HCT116 (cell line): ENCODE data around the gene HHAT. TPM values are rescaled to one million over a fixed set of nuclear protein-coding genes. Genes with fewer than 3 reads are reported as not detected.

Experiments
- ATAC-seq: fragments of 200-7000 bp; cut with Tn5 transposase; 2 replicates; pipeline ENCODE4 v1.9.1; 2020; ENCODE audit warnings: mild to moderate bottlenecking, moderate library complexity
- BruUV-seq: library from RNA; stranded (reverse); fragments of 400-500 nt; replicated peaks from 2 replicates; lab custom pipeline; 2021; lab: Mats Ljungman, UMichigan
- CTCF ChIA-PET: fragments of 300-600 bp; sonication (Branson Sonifier 250); formaldehyde crosslinking; loops from one replicate; lab custom pipeline; 2021; ENCODE audit warnings: antibody characterized with exemption; lab: Charles Lee
- POLR2A ChIA-PET: fragments of 300-600, 350-600 bp; sonication (Branson Sonifier 250); formaldehyde crosslinking; loops from one replicate; lab custom pipeline; 2021; ENCODE audit warnings: antibody characterized with exemption; lab: Charles Lee
- RAD21 ChIA-PET, 2 experiments: fragments of 300-600 bp; sonication (Branson Sonifier 250); formaldehyde crosslinking; loops; one replicate each; lab custom pipeline; 2023; ENCODE audit warnings: low total read pairs in 2 of 2; ENCODE audit not compliant: uncharacterized antibody in 2 of 2, unreplicated experiment in 2 of 2, low non-redundant PET in 1 of 2; lab: Charles Lee
- DNase-seq: peaks from one replicate; pipeline ENCODE4 v3.0.0-alpha.2; 2010; ENCODE audit warnings: low read depth, low spot score
- H2AFZ ChIP-seq: fragments of 200-600 bp; shearing (Covaris generic), sonication (generic); 2 replicates; pipeline ENCODE4 v1.6.1; 2017; ENCODE audit warnings: low read depth, mixed run types, mixed read lengths, antibody characterized with exemption, low read length; ENCODE audit not compliant: poor library complexity, severe bottlenecking
- H3K27ac ChIP-seq: 2 replicates; pipeline ENCODE4 v1.5.1; 2012; ENCODE audit warnings: low read depth, low read length
- H3K27me3 ChIP-seq: fragments of 200-600 bp; sonication (generic); 2 replicates; pipeline ENCODE4 v1.6.1; 2016; ENCODE audit warnings: mixed run types, low read length, mixed read lengths; ENCODE audit not compliant: insufficient read depth
- H3K36me3 ChIP-seq, 2 experiments: fragments of 200-500 bp in 1 of 2; fragments of 200-600 bp in 1 of 2; sonication (Bioruptor generic) in 1 of 2; sonication (generic) in 1 of 2; 2 replicates each; pipeline versions ENCODE4 v1.5.1 to v1.6.1; 2014 to 2016; ENCODE audit warnings: low read length in 2 of 2, inconsistent platforms in 1 of 2, mixed read lengths in 1 of 2, mixed run types in 1 of 2; ENCODE audit not compliant: insufficient read depth in 2 of 2, control insufficient read depth in 1 of 2
- H3K4me1 ChIP-seq, 2 experiments: fragments of 200-600 bp in 1 of 2; sonication (generic) in 1 of 2; 2 replicates each; pipeline versions ENCODE4 v1.5.1 to v1.6.1; 2012 to 2017; ENCODE audit warnings: low read length in 2 of 2, inconsistent platforms in 1 of 2, mild to moderate bottlenecking in 1 of 2, mixed read lengths in 1 of 2, mixed run types in 1 of 2, moderate library complexity in 1 of 2; ENCODE audit not compliant: insufficient read depth in 2 of 2, control insufficient read depth in 1 of 2
- H3K4me2 ChIP-seq: fragments of 200-600 bp; sonication (generic); 2 replicates; pipeline ENCODE4 v1.6.1; 2017; ENCODE audit warnings: mixed run types, low read length, mixed read lengths
- H3K4me3 ChIP-seq, 2 experiments: fragments of 200-600 bp in 1 of 2; sonication (generic) in 1 of 2; replicated peaks in 1 of 2; 2 replicates each; pipeline ENCODE4 v1.5.1; 2011 to 2016; ENCODE audit warnings: low read length in 2 of 2, control low read depth in 1 of 2, low read depth in 1 of 2, mild to moderate bottlenecking in 1 of 2, mixed read lengths in 1 of 2, mixed run types in 1 of 2
- H3K79me2 ChIP-seq: fragments of 200-600 bp; sonication (generic); 2 replicates; pipeline ENCODE4 v1.6.1; 2017; ENCODE audit warnings: mild to moderate bottlenecking, mixed run types, low read length, moderate library complexity, mixed read lengths; ENCODE audit not compliant: insufficient read depth
- H3K9ac ChIP-seq: fragments of 200-600 bp; sonication (generic); 2 replicates; pipeline ENCODE4 v1.6.1; 2016; ENCODE audit warnings: low read length, mixed read lengths
- H3K9me2 ChIP-seq: fragments of 200-600 bp; sonication (generic), shearing (Covaris generic); 2 replicates; pipeline ENCODE4 v1.6.1; 2017; ENCODE audit warnings: mixed run types, mild to moderate bottlenecking, moderate library complexity; ENCODE audit not compliant: insufficient read depth
- H3K9me3 ChIP-seq, 2 experiments: fragments of 200-500 bp in 1 of 2; fragments of 200-600 bp in 1 of 2; sonication (Bioruptor generic) in 1 of 2; sonication (generic) in 1 of 2; 2 replicates each; pipeline ENCODE4 v1.6.1; 2014 to 2017; ENCODE audit warnings: low read length in 2 of 2, mixed read lengths in 2 of 2, inconsistent platforms in 1 of 2, low read depth in 1 of 2, mild to moderate bottlenecking in 1 of 2, mixed run types in 1 of 2, moderate library complexity in 1 of 2; ENCODE audit not compliant: control insufficient read depth in 1 of 2, insufficient read depth in 1 of 2
- H4K20me1 ChIP-seq: fragments of 200-600 bp; sonication (generic), shearing (Covaris generic); 2 replicates; pipeline ENCODE4 v1.6.1; 2017; ENCODE audit warnings: mixed run types, mild to moderate bottlenecking, moderate library complexity; ENCODE audit not compliant: insufficient read depth
- CBX3 ChIP-seq: IDR thresholded peaks from 2 replicates; pipeline ENCODE4 v1.6.1; 2012; ENCODE audit warnings: low read depth
- EGR1 ChIP-seq: IDR thresholded peaks from 2 replicates; pipeline ENCODE4 v1.6.1; 2012; ENCODE audit warnings: low read depth
- ELF1 ChIP-seq: IDR thresholded peaks from 2 replicates; pipeline ENCODE4 v1.6.1; 2012; ENCODE audit warnings: low read depth, borderline replicate concordance
- EZH2phosphoT487 ChIP-seq: fragments of 200-600 bp; IDR thresholded peaks from 2 replicates; pipeline ENCODE4 v1.6.1; 2018; ENCODE audit warnings: antibody characterized with exemption, borderline replicate concordance
- FOSL1 ChIP-seq: IDR thresholded peaks from 2 replicates; pipeline ENCODE4 v1.6.1; 2012; ENCODE audit warnings: low read depth
- POLR2A ChIP-seq: IDR thresholded peaks from 2 replicates; pipeline ENCODE4 v1.7.0; 2011; ENCODE audit warnings: borderline replicate concordance; ENCODE audit not compliant: insufficient read depth, insufficient read length; ENCODE audit errors: extremely low read depth
- POLR2AphosphoS5 ChIP-seq: IDR thresholded peaks from 2 replicates; pipeline ENCODE4 v1.6.1; 2011; ENCODE audit warnings: mild to moderate bottlenecking, low read depth, low read length, moderate library complexity
- SIN3A ChIP-seq: IDR thresholded peaks from 2 replicates; pipeline ENCODE4 v1.6.1; 2012; ENCODE audit warnings: low read depth
- SP1 ChIP-seq: IDR thresholded peaks from 2 replicates; pipeline ENCODE4 v1.6.1; 2012; ENCODE audit warnings: low read depth
- SRF ChIP-seq: IDR thresholded peaks from 2 replicates; pipeline ENCODE4 v1.6.1; 2012; ENCODE audit warnings: low read depth
- TCF7L2 ChIP-seq: IDR thresholded peaks from 2 replicates; pipeline ENCODE4 v1.7.0; 2011; ENCODE audit warnings: borderline replicate concordance, inconsistent platforms; ENCODE audit not compliant: insufficient read depth, insufficient read length; ENCODE audit errors: extremely low read depth
- YY1 ChIP-seq: IDR thresholded peaks from 2 replicates; pipeline ENCODE4 v1.6.1; 2011; ENCODE audit warnings: low read length, low read depth, moderate library complexity, mild to moderate bottlenecking; ENCODE audit not compliant: insufficient replicate concordance; ENCODE audit errors: extremely low read depth
- ZFX ChIP-seq: fragments of 450-650 bp; IDR thresholded peaks from 2 replicates; pipeline ENCODE4 v1.6.1; 2017
- ZNF274 ChIP-seq: fragments of 200-500 bp; sonication (Bioruptor generic); IDR thresholded peaks from 2 replicates; pipeline ENCODE4 v1.6.1; 2014; ENCODE audit warnings: mild to moderate bottlenecking, low read depth, low read length, inconsistent platforms
- intact Hi-C: fragments of 100-400 bp; cut with micrococcal nuclease; formaldehyde crosslinking; loops from 2 replicates; pipeline ENCODE4 v1.10.0; 2022
- total RNA-seq: library from RNA; stranded (reverse); gene quantifications from one replicate; pipeline ENCODE4 v1.2.1, GENCODE V29; 2021; ENCODE audit not compliant: unreplicated experiment
- TF ChIP-seq, protein P1 (sequence below), 3 experiments: fragments of 200-600 bp in 1 of 3; sonication (generic) in 1 of 3; IDR thresholded peaks in 2 of 3; conservative IDR thresholded peaks in 1 of 3; 2 replicates each; pipeline ENCODE4 v1.5.1; 2012 to 2017; ENCODE audit warnings: low read depth in 2 of 3, low read length in 2 of 3, antibody characterized with exemption in 1 of 3, borderline replicate concordance in 1 of 3, control low read depth in 1 of 3, mild to moderate bottlenecking in 1 of 3, mixed read lengths in 1 of 3, mixed run types in 1 of 3, moderate library complexity in 1 of 3; ENCODE audit not compliant: insufficient read depth in 1 of 3
- TF ChIP-seq, protein P2 (sequence below): IDR thresholded peaks from 2 replicates; pipeline ENCODE4 v1.6.1; 2012
- TF ChIP-seq, protein P3 (sequence below): IDR thresholded peaks from 2 replicates; pipeline ENCODE4 v1.6.1; 2011; ENCODE audit warnings: mild to moderate bottlenecking, low read length, moderate library complexity; ENCODE audit not compliant: insufficient replicate concordance; ENCODE audit errors: extremely low read depth

The HHAT gene
- total RNA-seq, 1 experiment from 2014 or later = 2.7 TPM

DNA sequence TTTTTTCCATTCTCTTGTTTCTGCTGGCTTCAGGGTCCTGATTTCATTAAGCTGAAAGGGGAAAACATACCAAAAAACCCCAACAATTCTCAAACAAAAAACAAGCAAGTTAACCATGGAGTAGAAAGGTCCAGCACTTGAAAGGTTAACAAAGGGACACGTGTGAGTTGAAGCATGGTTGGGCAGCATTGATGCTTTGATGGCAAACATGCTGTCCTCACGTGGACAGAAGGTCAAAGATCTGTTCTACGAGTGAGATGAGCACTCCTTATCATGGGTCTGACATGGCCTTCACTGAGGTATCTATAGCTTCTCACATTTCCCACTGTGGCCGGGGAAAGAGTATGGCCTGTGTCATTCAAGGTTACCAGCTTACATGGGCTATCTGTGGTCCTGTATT is 394.9 kb downstream of the HHAT start:
- RAD21 ChIA-PET = no interaction called here
- no peaks in the 10 kb centered on the region; the same call in 1 of the 2 replicates for H4K20me1 ChIP-seq
- no peaks in the 10 kb centered on the region for H3K9me2 ChIP-seq
- intact Hi-C loops = no loop called here
- H3K4me2 ChIP-seq = no peak overlapping the region
- BruUV-seq = no TSS peak
- H3K79me2 ChIP-seq = no peaks in the 10 kb centered on the region
- DNase-seq (no peak), ATAC-seq (no peak)
- no peak overlapping the region for H3K27ac ChIP-seq
- no peaks in the 10 kb centered on the region for H3K9me3 ChIP-seq
- no peaks in the 10 kb centered on the region for H3K4me1 ChIP-seq
- POLR2A ChIA-PET = no interaction called here
- H3K27me3 ChIP-seq = no peaks in the 10 kb centered on the region
- H2AFZ ChIP-seq = no peak overlapping the region
- CTCF ChIA-PET = no interaction called here
- no peak overlapping the region for H3K9ac ChIP-seq
- no peak overlapping the region for H3K4me3 ChIP-seq
- TF ChIP-seq SRF (no peak), CBX3 (no peak), TCF7L2 (no peak), ZNF274 (no peak), SP1 (no peak), ELF1 (no peak), SIN3A (no peak), POLR2A (no peak), FOSL1 (no peak), EZH2phosphoT487 (no peak), POLR2AphosphoS5 (no peak), ZFX (no peak), EGR1 (no peak), YY1 (no peak)
- TF ChIP-seq, protein P1, sequence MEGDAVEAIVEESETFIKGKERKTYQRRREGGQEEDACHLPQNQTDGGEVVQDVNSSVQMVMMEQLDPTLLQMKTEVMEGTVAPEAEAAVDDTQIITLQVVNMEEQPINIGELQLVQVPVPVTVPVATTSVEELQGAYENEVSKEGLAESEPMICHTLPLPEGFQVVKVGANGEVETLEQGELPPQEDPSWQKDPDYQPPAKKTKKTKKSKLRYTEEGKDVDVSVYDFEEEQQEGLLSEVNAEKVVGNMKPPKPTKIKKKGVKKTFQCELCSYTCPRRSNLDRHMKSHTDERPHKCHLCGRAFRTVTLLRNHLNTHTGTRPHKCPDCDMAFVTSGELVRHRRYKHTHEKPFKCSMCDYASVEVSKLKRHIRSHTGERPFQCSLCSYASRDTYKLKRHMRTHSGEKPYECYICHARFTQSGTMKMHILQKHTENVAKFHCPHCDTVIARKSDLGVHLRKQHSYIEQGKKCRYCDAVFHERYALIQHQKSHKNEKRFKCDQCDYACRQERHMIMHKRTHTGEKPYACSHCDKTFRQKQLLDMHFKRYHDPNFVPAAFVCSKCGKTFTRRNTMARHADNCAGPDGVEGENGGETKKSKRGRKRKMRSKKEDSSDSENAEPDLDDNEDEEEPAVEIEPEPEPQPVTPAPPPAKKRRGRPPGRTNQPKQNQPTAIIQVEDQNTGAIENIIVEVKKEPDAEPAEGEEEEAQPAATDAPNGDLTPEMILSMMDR (IDR thresholded peaks at IDR 0.05 in 2 of 3, conservative IDR thresholded peaks at IDR 0.05 in 1 of 3; ENCODE audit: borderline replicate concordance in 1 of 3, insufficient read depth in 1 of 3, low read depth in 2 of 3, low read length in 2 of 3) = no peak
- TF ChIP-seq, protein P2, sequence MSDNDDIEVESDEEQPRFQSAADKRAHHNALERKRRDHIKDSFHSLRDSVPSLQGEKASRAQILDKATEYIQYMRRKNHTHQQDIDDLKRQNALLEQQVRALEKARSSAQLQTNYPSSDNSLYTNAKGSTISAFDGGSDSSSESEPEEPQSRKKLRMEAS = no peak
- TF ChIP-seq, protein P3, sequence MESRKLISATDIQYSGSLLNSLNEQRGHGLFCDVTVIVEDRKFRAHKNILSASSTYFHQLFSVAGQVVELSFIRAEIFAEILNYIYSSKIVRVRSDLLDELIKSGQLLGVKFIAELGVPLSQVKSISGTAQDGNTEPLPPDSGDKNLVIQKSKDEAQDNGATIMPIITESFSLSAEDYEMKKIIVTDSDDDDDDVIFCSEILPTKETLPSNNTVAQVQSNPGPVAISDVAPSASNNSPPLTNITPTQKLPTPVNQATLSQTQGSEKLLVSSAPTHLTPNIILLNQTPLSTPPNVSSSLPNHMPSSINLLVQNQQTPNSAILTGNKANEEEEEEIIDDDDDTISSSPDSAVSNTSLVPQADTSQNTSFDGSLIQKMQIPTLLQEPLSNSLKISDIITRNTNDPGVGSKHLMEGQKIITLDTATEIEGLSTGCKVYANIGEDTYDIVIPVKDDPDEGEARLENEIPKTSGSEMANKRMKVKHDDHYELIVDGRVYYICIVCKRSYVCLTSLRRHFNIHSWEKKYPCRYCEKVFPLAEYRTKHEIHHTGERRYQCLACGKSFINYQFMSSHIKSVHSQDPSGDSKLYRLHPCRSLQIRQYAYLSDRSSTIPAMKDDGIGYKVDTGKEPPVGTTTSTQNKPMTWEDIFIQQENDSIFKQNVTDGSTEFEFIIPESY = no peak
- H3K36me3 ChIP-seq = no peaks in the 10 kb centered on the region
